HUDEP-2 (cell line): ENCODE measurements around the gene RPS25.
"Not testable (repeated sequence)": the region's sequence is repeated elsewhere in the genome, so short reads cannot be mapped to it uniquely, and the experiment has no call there.

Source experiments
- DNase-seq, 76 experiments: peaks; one replicate each; lab custom pipeline; 2025; ENCODE audit not compliant: unreplicated experiment in 76 of 76; lab: John Stamatoyannopoulos, UW

The RPS25 gene

DNA sequence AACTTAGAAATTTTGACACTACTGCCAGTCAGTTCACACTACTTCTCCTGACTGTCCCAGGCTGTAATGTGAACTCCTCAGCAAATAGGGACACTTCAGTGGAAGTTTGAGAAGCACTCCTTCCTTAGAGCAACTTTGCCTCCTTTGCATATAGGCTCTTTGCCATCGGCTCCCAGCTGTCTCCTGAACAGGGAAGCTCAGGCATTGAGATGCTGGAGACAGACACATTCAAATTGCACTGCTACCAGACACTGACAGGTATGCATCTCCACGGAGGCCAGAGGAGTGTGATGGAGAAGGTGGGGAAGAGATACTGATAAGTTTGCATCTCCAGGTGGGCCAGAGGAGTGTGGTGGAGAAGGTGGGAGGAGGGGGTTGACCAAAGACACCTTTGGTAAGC, 1.9 kb upstream of the RPS25 start:
- no peak for DNase-seq

DNA sequence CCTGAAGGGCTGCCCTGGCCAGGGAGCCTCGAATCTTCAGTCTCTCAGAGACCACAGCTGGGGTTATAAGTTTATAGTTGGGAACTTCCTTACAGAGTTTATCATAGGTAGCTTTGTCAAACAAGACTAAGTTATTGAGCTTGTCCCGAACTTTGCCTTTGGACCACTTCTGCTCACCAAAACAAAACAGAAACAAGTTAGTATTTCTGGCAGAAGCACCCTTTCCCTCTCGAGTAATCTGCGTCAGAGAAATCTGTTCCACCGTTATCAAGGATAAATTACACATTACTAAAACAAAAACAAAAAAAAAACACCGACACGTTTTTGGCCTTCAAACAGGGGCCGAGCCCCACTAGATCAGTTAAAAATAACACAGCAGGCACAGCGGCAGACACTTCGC, 766 bp downstream of the RPS25 start:
- not testable (repeated sequence) for DNase-seq

DNA sequence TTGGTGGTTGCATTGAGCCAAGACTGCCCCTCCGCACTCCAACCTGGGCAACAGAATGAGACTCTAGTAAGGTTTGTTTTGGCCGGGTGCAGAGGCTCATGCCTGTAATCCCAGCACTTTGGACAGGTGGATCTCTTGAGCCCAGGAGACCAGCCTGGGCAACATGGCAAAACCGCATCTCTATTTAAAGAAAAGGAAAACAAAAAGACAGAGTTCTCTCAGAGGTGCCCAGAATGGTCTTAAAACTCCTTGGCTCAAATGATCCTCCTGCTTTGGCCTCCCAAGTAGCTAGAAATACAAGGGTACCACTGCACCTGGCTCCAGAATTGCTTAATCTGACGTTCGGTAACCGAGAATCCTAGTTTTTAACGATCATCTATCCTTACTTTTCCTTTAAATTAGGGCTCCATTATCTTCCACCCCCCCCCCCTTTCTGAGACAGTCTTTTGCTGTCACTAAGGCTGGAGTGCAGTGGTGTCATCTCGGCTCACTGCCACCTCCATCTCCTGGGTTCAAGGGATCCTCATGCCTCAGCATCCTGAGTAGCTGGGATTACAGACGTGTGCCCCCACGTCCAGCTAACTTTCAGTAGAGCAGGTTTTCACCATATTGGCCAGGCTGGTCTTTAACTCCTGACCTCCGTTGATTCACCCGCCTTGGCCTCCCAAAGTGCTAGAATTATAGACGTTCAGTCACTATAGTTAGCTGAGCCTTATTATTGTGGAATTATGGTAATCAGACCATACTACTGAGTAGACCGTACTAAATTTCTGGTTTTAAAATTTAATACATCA, 1.7 kb downstream of the RPS25 start:
- DNase-seq, result no peak

DNA sequence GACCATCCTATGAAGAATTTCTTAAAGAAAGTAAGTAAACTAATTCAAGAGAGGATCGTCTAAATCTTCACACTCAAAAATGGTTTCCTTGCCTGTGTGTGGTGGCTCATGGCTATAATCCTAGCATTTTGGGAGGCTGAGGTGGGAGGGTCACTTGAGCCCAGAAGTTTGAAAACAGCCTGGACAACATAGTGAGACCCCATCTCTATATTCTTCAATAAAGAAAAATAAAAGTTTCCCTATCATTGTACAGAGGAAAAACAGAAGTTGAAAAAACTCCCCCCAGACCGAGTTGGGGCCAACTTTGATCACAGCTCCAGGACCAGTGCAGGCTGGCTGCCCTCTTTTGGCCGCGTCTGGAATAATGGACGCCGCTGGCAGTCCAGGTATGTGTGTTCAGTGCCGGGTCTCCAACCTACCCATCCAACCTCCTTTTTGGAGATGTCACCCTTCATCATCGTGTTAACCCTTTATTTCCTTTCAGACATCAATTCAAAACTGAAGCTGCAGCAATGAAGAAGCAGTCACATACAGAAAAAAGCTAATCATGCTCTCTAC, 3.0 kb downstream of the RPS25 start:
- DNase-seq, result peak in 1 of 76 experiments; percentile 7

DNA sequence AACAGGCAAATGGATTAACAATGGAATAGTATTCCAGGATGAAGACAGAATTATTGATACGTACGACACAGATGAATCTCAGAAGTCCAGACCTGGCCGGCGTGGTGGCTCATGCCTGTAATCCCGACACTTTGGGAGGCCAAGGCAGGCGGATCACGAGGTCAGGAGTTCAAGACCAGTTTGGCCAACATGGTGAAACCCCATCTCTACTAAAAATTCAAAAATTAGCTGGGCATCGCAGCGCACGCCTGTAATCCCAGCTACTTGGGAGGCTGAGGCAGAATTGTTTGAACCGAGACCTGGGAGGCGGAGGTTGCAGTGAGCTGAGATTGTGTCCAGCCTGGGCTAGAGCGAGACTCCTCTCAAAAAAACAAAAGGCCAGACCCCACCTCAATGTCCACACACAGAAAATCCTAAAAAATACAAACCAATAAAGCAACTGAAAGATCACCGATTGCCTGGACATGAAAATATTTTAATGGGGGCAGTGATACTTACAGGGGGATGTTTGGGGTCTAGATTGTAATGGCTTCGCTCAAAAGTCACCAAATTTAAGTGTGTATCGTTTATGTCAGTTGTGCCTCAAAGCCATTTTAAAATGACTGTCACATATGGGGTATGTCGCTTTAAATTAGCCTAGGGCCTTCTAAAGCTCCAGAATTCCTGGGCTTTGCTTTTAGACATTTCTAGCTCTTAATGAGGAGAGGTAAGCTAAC, 3.8 kb downstream of the RPS25 start:
- no peak for DNase-seq

DNA sequence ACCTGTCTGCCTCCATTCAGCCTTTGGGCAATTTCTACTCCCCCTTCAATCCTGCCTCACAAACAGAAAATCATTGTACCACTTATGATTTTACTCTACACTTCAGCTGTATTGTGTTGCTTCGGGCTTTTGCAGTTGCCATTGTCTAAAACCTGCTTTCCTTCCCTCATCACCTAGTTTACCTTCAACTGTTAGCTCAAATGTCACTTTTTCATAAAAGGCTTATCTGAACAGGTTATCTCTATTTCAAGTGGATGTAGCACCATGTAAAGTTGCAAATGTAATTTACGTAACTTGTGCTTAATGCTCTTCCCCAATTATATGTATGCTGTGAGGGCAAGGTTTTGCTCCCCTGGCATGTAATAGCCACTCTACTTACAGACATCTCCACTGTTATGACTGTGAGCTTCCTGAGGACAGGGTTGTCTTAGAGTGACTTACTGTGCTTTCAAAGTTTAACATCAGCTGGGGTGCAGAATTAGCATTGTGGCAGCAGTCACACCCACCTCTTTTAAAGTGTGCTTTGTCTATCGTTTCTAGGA, 5.4 kb downstream of the RPS25 start:
- DNase-seq, result no peak

DNA sequence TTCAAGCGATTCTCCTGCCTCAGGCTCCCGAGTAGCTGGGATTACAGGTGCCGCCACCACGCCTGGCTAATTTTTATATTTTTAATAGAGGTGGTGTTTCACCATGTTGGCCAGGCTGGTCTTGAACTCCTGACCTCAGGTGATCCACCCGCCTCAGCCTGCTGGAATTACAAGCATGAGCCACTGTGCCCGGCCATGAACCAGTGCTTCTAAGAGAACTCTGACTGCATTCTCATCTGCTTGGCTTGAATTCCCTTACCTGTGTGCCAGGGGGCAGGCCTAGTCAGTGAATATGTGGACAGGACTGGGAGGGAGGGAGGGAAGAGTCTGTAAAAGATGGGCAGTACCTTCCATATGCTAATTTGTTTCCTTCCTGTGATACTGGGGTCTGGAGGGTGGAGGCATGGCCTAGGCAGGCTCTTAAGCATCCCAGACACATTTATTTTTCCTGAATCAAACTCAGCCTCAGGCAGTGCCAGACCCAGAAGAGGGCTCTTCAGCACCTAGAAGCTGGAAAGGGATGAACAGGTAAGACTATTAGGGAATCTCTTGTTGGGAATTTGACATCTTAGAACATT, 6.6 kb downstream of the RPS25 start:
- DNase-seq, result no peak

DNA sequence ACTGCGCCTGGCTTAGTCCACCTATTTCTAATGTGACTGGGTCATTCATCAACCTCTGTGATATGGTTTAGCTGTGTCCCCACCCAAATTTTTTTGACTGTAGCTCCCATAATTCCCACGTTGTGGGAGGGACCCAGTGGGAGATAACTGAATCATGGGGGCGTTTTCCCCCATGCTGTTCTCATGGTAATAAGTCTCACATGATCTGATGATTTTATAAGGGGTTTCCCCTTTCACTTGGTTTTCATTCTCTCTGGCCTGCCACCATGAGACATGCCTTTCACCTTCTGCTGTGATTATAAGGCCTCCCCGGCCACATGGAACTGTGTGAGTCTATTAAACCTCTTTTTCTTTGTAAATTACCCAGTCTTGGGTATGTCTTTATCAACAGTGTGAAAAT, 11.5 kb downstream of the RPS25 start:
- DNase-seq, result peak in 3 of 76 experiments; percentile 12 to 15 (median 14)

DNA sequence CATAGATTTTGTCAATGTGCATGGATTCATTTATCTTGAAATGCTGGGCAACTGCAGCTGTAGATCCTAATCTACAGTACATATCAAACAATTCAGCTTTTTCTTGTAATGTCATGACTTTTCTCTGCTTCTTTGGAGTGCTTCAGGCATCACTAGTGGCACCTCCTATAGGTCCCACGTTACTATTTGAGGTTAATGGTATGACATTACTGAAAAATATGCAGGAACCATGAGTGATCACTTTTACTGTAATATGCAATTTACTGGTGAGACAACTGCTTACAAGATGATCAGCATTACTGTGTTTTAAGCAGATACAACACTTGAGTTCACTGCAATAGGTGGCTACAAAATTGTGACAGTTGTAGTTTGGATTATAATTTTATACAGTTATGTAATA, 17.2 kb downstream of the RPS25 start:
- peak in 2 of 76 experiments; percentile 6 to 18 for DNase-seq

DNA sequence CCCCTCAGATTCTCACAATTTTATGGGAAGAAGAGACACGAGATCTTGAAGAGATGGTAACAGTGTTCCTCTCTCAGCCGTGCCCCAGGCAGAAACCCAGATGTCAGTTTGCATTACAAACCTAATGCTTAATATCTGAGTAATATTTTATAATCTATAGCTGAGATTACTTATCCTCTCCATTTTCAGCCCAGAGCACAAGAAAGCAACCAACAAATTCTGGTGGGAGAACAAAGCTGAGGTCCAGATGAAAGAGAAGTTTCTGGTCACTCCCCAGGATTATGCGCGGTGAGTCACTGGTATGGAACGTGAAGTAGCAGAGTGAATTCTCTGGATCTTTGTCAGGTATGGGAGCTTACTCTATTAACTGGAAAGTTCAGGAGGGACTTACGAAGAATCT, 19.3 kb downstream of the RPS25 start:
- DNase-seq, result no peak

DNA sequence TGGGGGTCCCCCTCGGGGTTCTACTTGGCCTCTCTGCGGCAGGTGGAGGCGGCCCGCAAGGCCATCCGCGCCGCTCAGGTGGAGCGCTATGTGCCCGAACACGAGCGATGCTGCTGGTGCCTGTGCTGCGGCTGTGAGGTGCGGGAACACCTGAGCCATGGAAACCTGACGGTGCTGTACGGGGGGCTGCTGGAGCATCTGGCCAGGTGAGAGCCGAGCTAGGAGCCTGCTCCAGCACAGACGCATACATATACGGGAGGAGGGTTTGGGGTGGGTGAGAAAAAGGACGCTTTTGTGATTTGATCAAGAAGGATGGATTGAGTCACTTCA, 19.8 kb downstream of the RPS25 start:
- DNase-seq, result no peak

DNA sequence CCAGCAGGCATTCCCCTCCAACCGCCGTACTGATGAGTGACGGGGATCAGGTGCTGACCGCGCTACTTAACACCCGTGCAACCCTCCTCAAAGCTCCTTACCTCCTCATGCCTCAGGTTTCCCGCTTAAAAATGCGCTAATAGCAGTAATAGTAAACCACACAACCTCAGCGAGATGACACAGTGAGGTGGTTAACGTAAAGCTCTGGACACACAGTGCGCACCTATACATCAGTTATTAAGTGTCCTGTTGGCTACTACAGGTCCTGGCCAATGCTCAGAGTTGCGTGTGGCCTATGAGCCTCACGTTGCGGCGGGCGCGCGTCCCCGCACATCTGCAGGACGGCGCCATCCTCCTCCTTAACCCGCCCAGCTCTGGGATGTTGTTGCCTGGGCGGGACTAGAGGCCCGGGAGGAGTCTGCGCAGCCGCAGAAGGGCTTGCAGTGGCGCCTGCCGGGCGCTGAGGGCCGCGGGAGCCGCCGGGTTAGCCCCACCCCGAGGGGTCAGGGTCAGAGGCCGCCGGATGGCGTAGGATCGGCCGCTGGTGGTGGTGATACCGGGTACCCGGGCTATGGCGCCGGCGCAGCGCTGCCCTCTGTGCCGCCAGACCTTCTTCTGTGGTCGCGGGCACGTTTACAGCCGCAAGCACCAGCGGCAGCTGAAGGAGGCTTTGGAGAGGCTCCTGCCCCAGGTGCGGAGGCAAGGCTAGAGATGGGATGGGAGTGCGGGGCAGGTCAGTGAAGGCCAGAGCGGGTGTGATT, 20.3 kb downstream of the RPS25 start, which contains the start of gene CENATAC:
TSS of gene CENATAC (plus strand) at position 512 of the 761 bp plus-strand sequence. CDS start at position 572, 60 bp downstream.
- DNase-seq, result peak in 75 of 76 experiments; percentile 48 to 95 (median 89)

DNA sequence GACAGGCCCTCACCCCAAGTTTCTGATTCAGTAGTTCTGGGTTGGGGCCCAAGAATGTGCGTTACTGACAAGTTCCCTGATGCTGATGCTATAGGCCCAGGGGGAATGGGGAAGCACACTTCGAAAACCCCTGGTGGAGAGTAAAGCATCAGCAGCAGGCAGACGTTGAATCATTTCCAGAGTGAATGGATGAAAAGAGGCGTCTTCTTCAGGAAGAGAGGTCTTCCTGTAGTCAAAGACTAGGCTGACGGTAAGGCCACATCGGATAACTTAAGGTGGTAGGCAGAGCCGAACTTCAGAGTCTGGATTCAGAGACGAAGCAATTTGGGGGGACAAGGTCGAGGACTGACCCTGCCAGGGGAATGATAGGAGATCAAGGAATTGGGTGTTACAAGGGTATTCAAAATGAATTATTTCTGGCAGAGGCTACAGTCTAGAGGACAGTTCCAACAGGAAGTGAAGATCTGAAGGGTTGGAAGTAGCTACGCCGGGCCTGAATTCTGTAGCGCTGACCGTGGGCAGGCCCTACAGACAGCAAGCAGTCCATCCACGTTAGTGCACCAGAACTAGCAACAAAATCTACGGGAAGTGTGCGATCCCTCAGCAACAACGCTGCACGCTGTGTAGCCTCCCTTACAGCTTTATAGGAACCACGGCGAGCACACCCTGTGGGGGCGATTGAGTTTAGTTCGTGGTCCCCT, 21.1 kb downstream of the RPS25 start:
- peak in 11 of 76 experiments; percentile 3 to 47 (median 16) for DNase-seq

DNA sequence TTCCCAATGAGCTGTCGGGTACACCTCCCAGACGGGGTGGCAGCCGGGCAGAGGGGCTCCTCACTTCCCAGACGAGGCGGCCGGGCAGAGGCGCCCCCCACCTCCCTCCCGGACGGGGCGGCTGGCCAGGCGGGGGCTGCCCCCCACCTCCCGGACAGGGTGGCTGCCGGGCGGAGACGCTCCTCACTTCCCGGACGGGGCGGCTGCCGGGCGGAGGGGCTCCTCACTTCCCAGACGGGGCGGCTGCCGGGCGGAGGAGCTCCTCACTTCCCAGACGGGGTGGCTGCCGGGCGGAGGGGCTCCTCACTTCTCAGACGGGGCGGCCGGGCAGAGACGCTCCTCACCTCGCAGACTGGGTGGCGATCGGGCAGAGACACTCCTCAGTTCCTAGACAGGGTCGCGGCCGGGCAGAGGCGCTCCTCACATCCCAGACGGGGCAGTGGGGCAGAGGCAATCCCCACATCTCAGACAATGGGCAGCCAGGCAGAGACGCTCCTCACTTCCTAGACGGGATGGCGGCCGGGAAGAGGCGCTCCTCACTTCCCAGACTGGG, 26.6 kb downstream of the RPS25 start:
- DNase-seq, result not testable (repeated sequence)

DNA sequence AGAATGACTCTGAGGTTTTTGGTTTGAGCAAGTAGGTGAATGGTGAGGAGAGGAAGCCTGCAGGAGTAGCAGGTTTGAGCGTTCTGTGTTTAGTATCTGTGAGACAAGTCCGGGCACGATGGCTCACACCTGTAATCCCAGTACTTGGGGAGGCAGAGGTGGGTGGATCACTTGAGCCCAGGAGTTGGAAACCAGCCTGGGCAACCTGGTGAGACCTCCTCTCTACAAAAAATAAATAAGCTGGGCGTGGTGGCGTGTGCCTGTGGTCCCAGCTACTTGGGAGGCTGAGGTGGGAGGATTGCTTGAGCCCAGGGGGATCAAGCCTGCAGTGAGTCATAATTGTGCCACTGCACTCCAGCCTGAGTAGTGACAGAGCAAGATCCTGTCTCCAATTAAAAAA, 29.9 kb downstream of the RPS25 start:
- no peak for DNase-seq

DNA sequence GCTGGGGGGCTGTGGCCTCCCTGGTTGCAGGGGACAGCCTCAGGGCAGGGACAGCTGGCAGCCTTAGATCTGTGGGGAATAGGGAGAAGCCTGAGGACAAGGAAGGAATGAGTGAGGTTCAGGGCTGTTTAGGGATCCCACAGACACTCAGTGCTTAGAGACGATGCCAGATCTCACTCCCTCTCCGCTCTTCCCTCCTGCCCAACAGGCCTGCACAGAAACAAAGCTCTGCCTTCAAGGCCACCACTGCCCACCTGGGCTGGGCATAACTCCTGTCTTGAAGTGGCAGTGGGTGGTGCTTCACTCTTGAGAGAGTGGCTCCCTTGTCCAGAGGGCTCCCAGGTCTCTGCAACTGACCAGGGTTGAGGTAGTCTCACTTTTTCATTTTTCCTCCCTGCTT, 33.3 kb downstream of the RPS25 start:
- no peak for DNase-seq

DNA sequence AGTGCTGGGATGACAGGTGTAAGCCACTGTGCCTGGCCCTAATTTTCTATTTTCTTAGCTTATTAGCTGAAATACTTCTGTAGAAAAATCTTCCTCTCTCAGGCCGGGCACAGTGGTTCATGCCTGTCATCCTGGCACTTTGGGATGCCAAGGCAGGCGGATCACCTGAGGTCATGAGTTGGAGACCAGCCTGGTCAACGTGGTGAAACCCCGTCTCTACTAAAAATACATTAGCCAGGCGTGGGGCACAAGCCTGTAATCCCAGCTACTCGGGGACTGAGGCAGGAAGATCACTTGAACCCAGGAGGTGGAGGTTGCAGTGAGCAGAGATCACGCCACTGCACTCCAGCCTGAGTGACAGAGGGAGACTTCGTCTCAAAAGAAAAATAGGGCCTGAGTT, 33.8 kb downstream of the RPS25 start:
- not testable (repeated sequence) for DNase-seq

DNA sequence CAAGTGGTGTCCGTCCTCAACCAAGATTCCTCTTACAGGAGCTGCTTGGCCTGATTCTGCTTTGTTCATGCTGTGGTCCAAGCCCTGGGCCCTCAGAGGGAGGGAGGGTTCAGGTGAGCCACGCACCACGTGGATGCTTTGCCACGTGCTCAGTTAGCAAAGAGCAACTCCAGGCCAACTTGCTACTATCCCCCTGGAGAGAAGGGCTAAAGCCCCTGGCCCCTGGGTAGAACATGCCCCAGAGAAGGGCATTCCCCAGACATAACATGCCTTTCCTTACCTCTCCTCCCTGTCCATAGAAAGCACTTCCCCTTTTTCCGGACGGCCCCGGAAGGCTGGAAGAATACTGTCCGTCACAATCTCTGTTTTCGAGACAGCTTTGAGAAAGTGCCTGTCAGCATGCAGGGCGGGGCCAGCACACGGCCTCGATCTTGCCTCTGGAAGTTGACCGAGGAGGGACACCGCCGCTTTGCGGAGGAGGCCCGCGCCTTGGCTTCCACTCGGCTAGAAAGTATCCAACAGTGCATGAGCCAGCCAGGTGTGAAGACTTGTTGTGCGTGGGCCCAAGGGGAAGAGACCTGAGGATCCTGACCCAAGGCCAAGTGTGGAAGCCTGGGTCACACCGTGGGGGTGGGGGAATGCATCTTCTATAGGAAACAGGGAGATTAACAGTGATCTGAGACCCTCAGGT, 37.8 kb downstream of the RPS25 start:
- peak in 1 of 76 experiments; percentile 16 for DNase-seq

DNA sequence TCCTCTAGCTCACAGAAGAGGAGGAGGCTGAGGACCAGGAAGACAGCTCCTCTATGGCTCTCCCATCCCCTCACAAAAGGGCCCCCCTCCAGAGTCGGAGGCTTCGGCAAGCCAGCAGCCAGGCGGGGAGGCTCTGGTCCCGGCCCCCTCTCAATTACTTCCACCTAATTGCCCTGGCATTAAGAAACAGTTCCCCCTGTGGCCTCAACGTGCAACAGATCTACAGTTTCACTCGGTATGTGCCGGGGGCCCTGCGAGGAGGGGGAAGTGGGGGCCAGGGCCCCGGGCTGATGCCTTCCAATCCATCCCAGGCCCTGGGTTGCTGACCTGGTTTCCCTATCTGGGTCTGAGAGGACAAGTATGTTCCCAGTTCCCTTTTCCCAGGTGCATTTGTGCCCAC, 38.7 kb downstream of the RPS25 start:
- DNase-seq, result no peak
